ENCODE measurements around the gene TNNC1. TPM values are rescaled to one million over a fixed set of nuclear protein-coding genes. Genes with fewer than 3 reads are reported as not detected.

TNNC1 gene
- total and polyA plus RNA-seq, 3 donors from 2014 or later, result 11.3 to 91.7 (median 23.2) TPM

- Histone ChIP-seq H3K9me3 (no peaks in the 10 kb centered on the region), H3K36me3 (ENCODE audit: low read depth, missing control alignments) (no peaks in the 10 kb centered on the region), H3K4me1 (peaks cover under 1% of the 10 kb centered on the region), H3K27ac (no peak overlapping the region), H3K27me3 (no peaks in the 10 kb centered on the region), H3K4me3 (no peak overlapping the region)
- TF ChIP-seq POLR2A (IDR thresholded peaks at IDR 0.05), result no peak
- TF ChIP-seq, protein P1, sequence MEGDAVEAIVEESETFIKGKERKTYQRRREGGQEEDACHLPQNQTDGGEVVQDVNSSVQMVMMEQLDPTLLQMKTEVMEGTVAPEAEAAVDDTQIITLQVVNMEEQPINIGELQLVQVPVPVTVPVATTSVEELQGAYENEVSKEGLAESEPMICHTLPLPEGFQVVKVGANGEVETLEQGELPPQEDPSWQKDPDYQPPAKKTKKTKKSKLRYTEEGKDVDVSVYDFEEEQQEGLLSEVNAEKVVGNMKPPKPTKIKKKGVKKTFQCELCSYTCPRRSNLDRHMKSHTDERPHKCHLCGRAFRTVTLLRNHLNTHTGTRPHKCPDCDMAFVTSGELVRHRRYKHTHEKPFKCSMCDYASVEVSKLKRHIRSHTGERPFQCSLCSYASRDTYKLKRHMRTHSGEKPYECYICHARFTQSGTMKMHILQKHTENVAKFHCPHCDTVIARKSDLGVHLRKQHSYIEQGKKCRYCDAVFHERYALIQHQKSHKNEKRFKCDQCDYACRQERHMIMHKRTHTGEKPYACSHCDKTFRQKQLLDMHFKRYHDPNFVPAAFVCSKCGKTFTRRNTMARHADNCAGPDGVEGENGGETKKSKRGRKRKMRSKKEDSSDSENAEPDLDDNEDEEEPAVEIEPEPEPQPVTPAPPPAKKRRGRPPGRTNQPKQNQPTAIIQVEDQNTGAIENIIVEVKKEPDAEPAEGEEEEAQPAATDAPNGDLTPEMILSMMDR (IDR thresholded peaks at IDR 0.05), result no peak
- DNase-seq, result no peak
- 90 to 94% methylated on average over 9 of the region's 9 CpGs for WGBS, 2 donors
- intact Hi-C loops (cut with DNase I; ENCODE audit: low total_unique reads), result no loop called here
Measured at GRCh38 chr3:52438579-52439425, 15.0 kb downstream of the TNNC1 start.

DNA sequence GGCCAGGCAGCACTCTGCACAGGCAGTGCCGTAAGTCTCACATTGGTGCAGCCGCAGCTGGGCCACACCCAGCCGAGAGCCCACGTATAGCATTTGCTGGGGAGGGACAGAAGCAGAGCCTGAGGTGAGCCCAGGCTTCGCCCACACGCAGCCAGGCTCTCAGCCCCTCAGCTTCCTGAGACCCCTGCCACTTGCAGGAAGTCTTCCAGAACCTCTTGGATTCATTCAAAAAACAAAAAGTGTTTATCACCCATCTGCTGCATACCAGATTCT lies 15.8 kb downstream of the TNNC1 start:
- Histone ChIP-seq H3K36me3 (ENCODE audit: low read depth, missing control alignments) (no peaks in the 10 kb centered on the region), H3K27me3 (no peaks in the 10 kb centered on the region), H3K9me3 (no peaks in the 10 kb centered on the region), H3K4me3 (no peak overlapping the region), H3K4me1 (peaks cover 6% of the 10 kb centered on the region), H3K27ac (no peak overlapping the region)
- no peak for DNase-seq
- intact Hi-C loops (cut with DNase I; ENCODE audit: low total_unique reads), result no loop called here
- 94 to 96% methylated on average over 4 to 6 of the region's 6 CpGs for WGBS, 2 donors
- TF ChIP-seq, protein P1 (IDR thresholded peaks at IDR 0.05), result no peak
- no peak for TF ChIP-seq POLR2A (IDR thresholded peaks at IDR 0.05)

- TF ChIP-seq, protein P1 (IDR thresholded peaks at IDR 0.05), result no peak
- TF ChIP-seq POLR2A (IDR thresholded peaks at IDR 0.05), result no peak
- intact Hi-C loops (cut with DNase I; ENCODE audit: low total_unique reads), result no loop called here
- WGBS, 2 donors, result 98 to 100% methylated on average over 2 to 15 of the region's 15 CpGs
- no peak for DNase-seq
- peaks cover 12% of the 10 kb centered on the region for H3K4me1 ChIP-seq
- H3K27me3 ChIP-seq, result no peaks in the 10 kb centered on the region
- H3K36me3 ChIP-seq (ENCODE audit: low read depth, missing control alignments), result no peaks in the 10 kb centered on the region
- no peaks in the 10 kb centered on the region for H3K9me3 ChIP-seq
- no peak overlapping the region for H3K4me3 ChIP-seq
- H3K27ac ChIP-seq, result no peak overlapping the region
Measured at GRCh38 chr3:52437326-52438103, 16.3 kb downstream of the TNNC1 start.

DNA sequence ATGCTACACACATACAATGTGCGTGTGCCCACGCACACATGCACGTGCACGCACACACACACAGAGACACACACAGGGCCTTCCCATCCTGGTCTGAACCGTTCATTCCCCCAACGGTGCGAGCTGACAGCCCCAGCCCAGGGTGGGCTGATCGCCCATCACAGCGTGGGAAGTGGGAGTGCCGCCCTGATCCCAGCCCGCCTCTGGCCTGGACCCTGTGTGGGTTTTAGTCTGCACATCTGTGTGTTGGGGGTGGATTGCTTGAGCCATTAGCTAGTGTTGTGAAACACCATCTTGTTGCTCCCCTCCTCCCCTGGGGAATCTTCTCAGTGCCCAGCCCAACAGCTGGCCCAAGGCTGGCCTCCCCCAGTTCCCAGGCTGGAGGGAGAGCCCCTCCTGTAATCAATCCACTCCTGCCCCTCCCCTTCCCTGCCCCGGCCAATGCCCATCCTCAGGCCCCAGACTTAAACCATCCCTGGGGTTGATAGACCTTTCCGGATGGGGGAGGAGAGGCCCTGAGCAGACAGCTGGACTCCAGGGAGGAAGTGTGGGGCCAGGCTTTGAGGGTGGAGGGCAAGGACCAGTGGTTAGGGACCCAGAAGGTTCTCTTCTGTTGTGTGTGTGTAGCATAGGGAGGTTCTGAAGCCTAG lies 17.2 kb downstream of the TNNC1 start:
- no peaks in the 10 kb centered on the region for H3K27me3 ChIP-seq
- DNase-seq, result no peak
- H3K4me3 ChIP-seq, result no peak overlapping the region
- H3K27ac ChIP-seq, result no peak overlapping the region
- no peaks in the 10 kb centered on the region for H3K36me3 ChIP-seq (ENCODE audit: low read depth, missing control alignments)
- TF ChIP-seq, protein P1 (IDR thresholded peaks at IDR 0.05), result no peak
- TF ChIP-seq POLR2A (IDR thresholded peaks at IDR 0.05), result no peak
- WGBS, 2 donors, result 89 to 94% methylated on average over 7 to 13 of the region's 13 CpGs
- intact Hi-C loops (cut with DNase I; ENCODE audit: low total_unique reads), result no loop called here
- no peaks in the 10 kb centered on the region for H3K9me3 ChIP-seq
- peaks cover 16% of the 10 kb centered on the region for H3K4me1 ChIP-seq

All from testis (tissue), 3 donors.